GM15510 (cell line): ENCODE measurements around the gene NRCAM.

ENCODE experiments used
- POLR2A ChIP-seq: IDR thresholded peaks from 3 replicates; pipeline ENCODE4 v1.6.1; 2011; ENCODE audit warnings: borderline replicate concordance; ENCODE audit not compliant: insufficient read length; ENCODE audit errors: extremely low read depth

Gene NRCAM

DNA sequence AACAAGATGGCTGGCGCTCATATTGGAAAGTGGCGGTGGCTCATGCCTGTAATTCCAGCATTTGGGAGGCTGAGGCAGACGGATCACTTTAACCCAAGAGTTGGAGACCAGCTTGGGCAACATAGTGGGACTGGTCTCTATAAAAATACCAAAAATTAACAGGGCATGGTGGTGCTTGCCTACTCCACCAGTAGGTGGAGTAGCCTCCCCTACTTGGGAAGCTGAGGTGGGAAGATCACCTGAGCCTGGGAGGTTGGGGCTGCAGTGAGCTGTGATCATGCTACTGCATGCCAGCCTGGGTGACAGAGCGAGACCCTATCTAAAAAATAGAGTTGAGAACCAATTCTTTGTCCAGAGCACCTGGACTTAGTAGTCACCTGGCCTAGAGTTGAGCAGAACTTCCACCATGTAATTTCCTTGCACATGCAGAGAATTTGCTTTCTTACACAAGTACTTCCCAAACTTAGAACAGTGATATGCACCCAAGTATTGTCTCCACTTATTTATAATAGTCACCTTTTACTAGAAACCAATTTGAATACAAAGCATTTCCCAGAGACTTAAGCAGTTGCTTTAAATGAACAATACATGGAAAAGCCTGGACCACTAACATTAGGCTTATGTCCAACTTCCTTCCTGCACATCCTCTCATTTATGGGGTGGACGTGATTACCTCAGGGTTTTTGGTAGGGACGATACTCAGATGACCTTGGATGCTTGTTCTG, 342.0 kb downstream of the NRCAM start:
- TF ChIP-seq POLR2A, result no peak

DNA sequence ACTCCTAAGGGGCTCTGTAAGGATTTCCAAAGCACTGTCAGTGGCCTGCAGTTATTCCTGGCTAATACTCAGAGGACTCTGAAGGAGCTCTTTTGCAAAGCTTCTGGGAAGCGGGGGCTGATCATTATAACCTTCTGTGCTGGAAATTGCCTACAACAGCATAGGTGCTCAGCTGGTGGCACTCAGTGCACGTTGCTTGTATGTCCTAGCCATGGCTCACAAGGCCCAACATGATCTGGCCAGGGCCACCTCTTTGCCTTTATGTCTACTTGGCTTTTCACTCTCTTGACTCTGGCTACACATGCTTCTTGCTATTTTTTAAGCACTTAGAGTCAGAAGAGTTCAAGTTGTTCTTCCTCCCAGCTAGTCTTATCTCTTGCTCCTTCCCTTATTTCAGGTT, 343.6 kb downstream of the NRCAM start:
- no peak for TF ChIP-seq POLR2A

DNA sequence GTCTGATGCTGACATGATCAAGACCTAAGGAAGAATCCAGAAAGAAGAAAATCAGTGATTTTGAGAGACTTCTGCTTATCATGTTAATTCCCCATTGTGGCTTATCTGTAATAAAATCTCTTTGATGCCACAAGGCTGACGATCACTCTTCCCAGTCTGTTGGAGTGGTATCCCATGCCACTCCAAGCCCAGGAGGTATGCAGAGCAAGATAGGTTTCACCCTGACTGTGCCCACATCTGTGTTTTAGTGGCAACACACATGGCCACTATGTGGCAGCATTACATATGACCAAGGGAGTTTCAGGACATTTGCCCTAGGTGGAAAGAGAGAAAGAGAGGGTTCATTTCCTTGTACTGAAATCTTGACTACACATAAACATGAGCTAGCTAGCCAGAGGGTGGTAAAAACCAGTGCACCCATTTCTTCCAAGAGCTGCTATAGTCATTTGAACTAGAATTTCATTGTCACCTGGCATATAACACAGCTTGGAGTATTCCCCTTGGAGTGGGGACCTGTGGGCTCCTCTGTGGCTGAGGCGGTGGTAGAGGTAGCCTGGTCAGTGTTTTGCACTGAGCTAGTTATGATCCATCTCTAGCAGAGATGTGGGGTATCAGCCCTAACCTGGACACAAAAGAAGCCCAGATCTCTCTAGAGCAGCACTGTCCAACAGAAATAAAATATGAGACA, 346.9 kb downstream of the NRCAM start:
- no peak for TF ChIP-seq POLR2A

- TF ChIP-seq POLR2A, result no peak
Observed at GRCh38 chr7:108108131-108108530, 348.1 kb downstream of the NRCAM start.

DNA sequence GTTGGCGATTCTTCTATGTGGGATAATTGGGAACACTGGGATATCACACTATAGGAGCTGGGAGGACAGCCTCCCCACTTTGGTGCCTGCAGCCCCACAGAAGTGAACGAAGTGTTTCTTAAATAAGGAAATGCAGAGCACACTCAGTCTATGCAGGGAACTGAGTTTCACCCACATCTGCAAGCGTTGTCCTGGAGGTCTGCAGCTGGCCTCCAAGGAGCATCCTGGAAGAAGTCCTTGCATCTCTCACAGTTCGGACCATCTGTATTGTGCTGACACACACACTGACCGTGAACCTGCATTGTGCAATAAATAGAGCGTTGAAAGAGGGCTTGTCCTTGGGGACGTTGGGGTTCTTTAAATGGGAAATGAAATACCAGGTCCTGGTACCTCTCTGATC, 351.9 kb downstream of the NRCAM start:
- no peak for TF ChIP-seq POLR2A

DNA sequence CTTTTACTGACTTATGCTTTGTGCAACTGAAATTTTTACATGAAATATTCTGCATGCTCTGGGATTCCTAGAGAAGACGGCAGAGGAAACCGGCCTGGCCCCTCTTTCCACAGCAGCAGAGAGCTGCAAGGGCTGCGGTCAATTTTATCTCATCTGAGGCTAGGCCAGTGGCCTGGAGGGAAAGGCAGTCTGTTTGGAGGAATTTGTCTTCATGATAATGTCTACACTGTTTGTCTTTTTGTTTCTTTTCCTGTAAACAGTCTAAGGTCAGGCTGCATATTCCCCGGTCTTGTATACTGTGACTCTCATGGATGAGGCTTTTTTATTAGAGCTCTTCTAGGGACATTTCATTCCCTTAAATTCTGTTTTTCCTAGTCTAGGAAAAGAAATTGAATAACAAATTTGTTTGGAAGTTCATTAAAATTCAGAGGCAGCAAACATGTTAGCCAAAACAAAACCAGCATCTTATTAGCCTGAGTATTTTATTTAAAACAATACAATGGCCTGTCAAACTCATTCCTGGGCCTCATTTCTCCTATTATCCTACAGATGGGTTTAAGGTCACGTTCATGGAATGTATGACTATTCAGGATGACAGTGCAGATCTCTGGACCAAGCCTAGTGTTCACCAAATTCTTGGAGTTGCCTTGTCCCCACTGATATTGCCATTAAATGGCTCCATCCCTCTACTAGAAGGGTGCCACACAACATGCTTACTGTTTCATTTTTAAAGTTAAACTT, 352.5 kb downstream of the NRCAM start:
- TF ChIP-seq POLR2A, result no peak

DNA sequence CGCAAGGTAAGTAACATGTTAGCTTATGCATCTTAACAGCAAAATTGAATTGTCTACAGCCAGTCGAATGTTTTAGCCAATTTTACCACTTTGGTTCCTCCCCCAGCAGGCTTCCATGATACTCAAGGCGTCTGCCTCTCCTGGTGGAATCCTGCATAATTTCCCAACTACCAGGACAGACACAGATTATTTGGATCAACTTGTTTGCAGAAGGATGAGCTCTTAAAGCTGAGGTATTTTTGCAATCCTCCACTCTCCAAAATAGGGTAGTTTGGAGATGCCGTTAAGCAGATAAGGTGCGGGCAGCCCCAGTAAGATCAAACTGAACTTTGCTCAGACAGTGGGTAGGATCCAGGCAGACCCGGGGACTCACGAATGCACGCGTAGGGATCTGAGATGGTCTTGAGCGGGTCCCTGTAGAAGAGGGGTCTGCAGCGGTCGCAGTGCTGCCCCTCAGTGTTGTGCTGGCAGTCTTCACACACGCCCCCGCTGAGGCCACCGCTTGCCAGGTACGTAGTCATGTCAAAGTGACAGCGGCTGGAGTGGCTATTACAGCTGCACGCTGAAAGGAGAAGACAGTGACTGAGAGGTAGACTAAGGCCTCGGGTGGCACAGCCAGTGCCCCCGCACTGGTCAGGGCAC, 353.4 kb downstream of the NRCAM start:
- TF ChIP-seq POLR2A, result no peak

DNA sequence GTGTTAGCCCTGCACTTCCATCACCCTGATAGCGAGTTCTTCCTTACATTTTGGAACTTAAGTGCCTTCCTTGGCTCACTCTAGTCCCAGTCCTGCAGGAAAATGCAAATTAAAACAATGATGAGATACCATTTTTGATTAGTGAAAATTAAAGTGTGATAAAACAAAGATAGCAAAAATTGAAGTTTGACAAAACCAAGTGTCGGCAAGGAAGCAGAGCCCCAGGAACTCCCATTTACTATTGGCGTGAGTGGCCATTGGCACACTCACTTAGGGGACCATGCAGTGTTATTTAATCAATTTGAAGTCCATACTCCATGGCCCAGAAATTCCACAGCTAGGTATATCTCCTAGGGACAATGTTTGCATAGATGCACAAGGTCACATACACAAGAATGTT, 354.5 kb downstream of the NRCAM start:
- TF ChIP-seq POLR2A, result no peak

GRCh38 chr7:108099713-108100112, 356.5 kb downstream of the NRCAM start:
- no peak for TF ChIP-seq POLR2A

- no peak for TF ChIP-seq POLR2A
Observed at GRCh38 chr7:108097703-108098102, 358.5 kb downstream of the NRCAM start.
